ENCODE results near the gene DYNLT2. TPM values are rescaled to one million over a fixed set of nuclear protein-coding genes. Genes with fewer than 3 reads are reported as not detected.
A peak's percentile ranks its signal among the peaks of the same experiment; 100 is the strongest.
"Not testable (repeated sequence)": the region's sequence is repeated elsewhere in the genome, so short reads cannot be mapped to it uniquely, and the experiment has no call there.

DYNLT2 gene
- total RNA-seq, 2 donors from 2014 or later = 1.5 to 1.7 TPM

GRCh38 chr6:169766232-169766631, 14.9 kb upstream of the DYNLT2 start:
- Histone ChIP-seq H3K9ac (ENCODE audit: extremely low read depth, low read length, poor library complexity, severe bottlenecking) (no peak overlapping the region), H3K4me1 (ENCODE audit: control insufficient read depth, insufficient read depth, low read length) (no peaks in the 10 kb centered on the region), H3K27me3 (ENCODE audit: control insufficient read depth, insufficient read depth, low read length, poor library complexity, severe bottlenecking) (no peaks in the 10 kb centered on the region), H3K27ac (ENCODE audit: low read depth, low read length) (no peak overlapping the region), H3K36me3 (ENCODE audit: control insufficient read depth, insufficient read depth, low read length) (peaks cover 34% of the 10 kb centered on the region), H3K9me3 (ENCODE audit: control insufficient read depth, low read length) (no peaks in the 10 kb centered on the region), H3K4me3 (ENCODE audit: low read length) (no peak overlapping the region)
- H3K4me3 Mint-ChIP-seq = no peak overlapping the region
- 86 to 92% methylated on average over 3 to 5 of the region's 5 CpGs for WGBS, 2 experiments (ENCODE audit: insufficient coverage in 1 of 2, insufficient read length in 1 of 2)
- H3K27ac Mint-ChIP-seq = no peak overlapping the region
- H3K9me3 Mint-ChIP-seq = no peaks in the 10 kb centered on the region
- H3K36me3 Mint-ChIP-seq (ENCODE audit: low read depth) = peaks cover 35% of the 10 kb centered on the region
- no peaks in the 10 kb centered on the region for H3K27me3 Mint-ChIP-seq (ENCODE audit: insufficient read depth)
- no peaks in the 10 kb centered on the region for H3K4me1 Mint-ChIP-seq
- DNase-seq = no peak
- no peak for TF ChIP-seq CTCF (conservative IDR thresholded peaks at IDR 0.05)

GRCh38 chr6:169765789-169766188, 14.4 kb upstream of the DYNLT2 start:
- WGBS, 2 experiments (ENCODE audit: insufficient coverage in 1 of 2, insufficient read length in 1 of 2) = 91 to 94% methylated on average over 10 of the region's 10 CpGs

GRCh38 chr6:169763881-169764280, 12.5 kb upstream of the DYNLT2 start:
- no peak for DNase-seq
- no peaks in the 10 kb centered on the region for H3K27me3 Mint-ChIP-seq (ENCODE audit: insufficient read depth)
- no peaks in the 10 kb centered on the region for H3K9me3 Mint-ChIP-seq
- Histone ChIP-seq H3K27ac (ENCODE audit: low read depth, low read length) (no peak overlapping the region), H3K4me3 (ENCODE audit: low read length) (no peak overlapping the region), H3K36me3 (ENCODE audit: control insufficient read depth, insufficient read depth, low read length) (peaks cover 55% of the 10 kb centered on the region), H3K4me1 (ENCODE audit: control insufficient read depth, insufficient read depth, low read length) (no peaks in the 10 kb centered on the region), H3K9me3 (ENCODE audit: control insufficient read depth, low read length) (no peaks in the 10 kb centered on the region), H3K9ac (ENCODE audit: extremely low read depth, low read length, poor library complexity, severe bottlenecking) (no peak overlapping the region), H3K27me3 (ENCODE audit: control insufficient read depth, insufficient read depth, low read length, poor library complexity, severe bottlenecking) (no peaks in the 10 kb centered on the region)
- H3K4me3 Mint-ChIP-seq = no peak overlapping the region
- WGBS, 2 experiments (ENCODE audit: insufficient coverage in 1 of 2, insufficient read length in 1 of 2) = 82 to 92% methylated on average over 5 to 10 of the region's 10 CpGs
- no peaks in the 10 kb centered on the region for H3K4me1 Mint-ChIP-seq
- no peak for TF ChIP-seq CTCF (conservative IDR thresholded peaks at IDR 0.05)
- H3K27ac Mint-ChIP-seq = peak overlapping the region; percentile 22
- peaks cover 42% of the 10 kb centered on the region for H3K36me3 Mint-ChIP-seq (ENCODE audit: low read depth)

More at GRCh38 chr6:169765789-169766188, 14.4 kb upstream of the DYNLT2 start:
- not testable (repeated sequence) for H3K4me3 ChIP-seq (ENCODE audit: low read length); H3K9me3 Mint-ChIP-seq; DNase-seq; H3K4me1 Mint-ChIP-seq; H3K9ac ChIP-seq (ENCODE audit: extremely low read depth, low read length, poor library complexity, severe bottlenecking); H3K4me1 ChIP-seq (ENCODE audit: control insufficient read depth, insufficient read depth, low read length); H3K4me3 Mint-ChIP-seq; H3K27ac ChIP-seq (ENCODE audit: low read depth, low read length); H3K27me3 Mint-ChIP-seq (ENCODE audit: insufficient read depth); H3K27me3 ChIP-seq (ENCODE audit: control insufficient read depth, insufficient read depth, low read length, poor library complexity, severe bottlenecking); H3K27ac Mint-ChIP-seq; H3K9me3 ChIP-seq (ENCODE audit: control insufficient read depth, low read length)
- H3K36me3 Mint-ChIP-seq (ENCODE audit: low read depth) = peaks cover 35% of the 10 kb centered on the region
- H3K36me3 ChIP-seq (ENCODE audit: control insufficient read depth, insufficient read depth, low read length) = peaks cover 39% of the 10 kb centered on the region

- H3K27ac Mint-ChIP-seq = no peak overlapping the region
- no peaks in the 10 kb centered on the region for H3K9me3 Mint-ChIP-seq
- H3K36me3 ChIP-seq (ENCODE audit: control insufficient read depth, insufficient read depth, low read length) = peaks cover 56% of the 10 kb centered on the region
- no peak for TF ChIP-seq CTCF (conservative IDR thresholded peaks at IDR 0.05)
- H3K27me3 ChIP-seq (ENCODE audit: control insufficient read depth, insufficient read depth, low read length, poor library complexity, severe bottlenecking) = no peaks in the 10 kb centered on the region
- no peaks in the 10 kb centered on the region for H3K9me3 ChIP-seq (ENCODE audit: control insufficient read depth, low read length)
- H3K4me1 Mint-ChIP-seq = no peaks in the 10 kb centered on the region
- no peak for DNase-seq
- H3K9ac ChIP-seq (ENCODE audit: extremely low read depth, low read length, poor library complexity, severe bottlenecking) = no peak overlapping the region
- peaks cover 43% of the 10 kb centered on the region for H3K36me3 Mint-ChIP-seq (ENCODE audit: low read depth)
- no peak overlapping the region for H3K27ac ChIP-seq (ENCODE audit: low read depth, low read length)
- H3K4me1 ChIP-seq (ENCODE audit: control insufficient read depth, insufficient read depth, low read length) = no peaks in the 10 kb centered on the region
- WGBS, 2 experiments (ENCODE audit: insufficient coverage in 1 of 2, insufficient read length in 1 of 2) = 92 to 93% methylated on average over 4 to 10 of the region's 10 CpGs
- no peak overlapping the region for H3K4me3 Mint-ChIP-seq
- H3K27me3 Mint-ChIP-seq (ENCODE audit: insufficient read depth) = no peaks in the 10 kb centered on the region
- H3K4me3 ChIP-seq (ENCODE audit: low read length) = no peak overlapping the region
Observed at GRCh38 chr6:169763308-169763707, 11.9 kb upstream of the DYNLT2 start.
